Hepatocyte (in vitro differentiated cells): ENCODE data around the gene HPCAL1. TPM values are rescaled to one million over a fixed set of nuclear protein-coding genes. Genes with fewer than 3 reads are reported as not detected.

ENCODE experiments used
- DNase-seq: peaks from one replicate; pipeline ENCODE4 v3.0.0-alpha.2; 2016; ENCODE audit warnings: low spot score
- H2AFZ ChIP-seq: fragments of 200-600 bp; sonication (generic); 2 replicates; pipeline ENCODE4 v1.6.0; 2016; ENCODE audit warnings: antibody characterized with exemption, mild to moderate bottlenecking
- H3K27ac ChIP-seq: fragments of 200-600 bp; sonication (generic); 2 replicates; pipeline ENCODE4 v1.5.1; 2016; ENCODE audit warnings: mild to moderate bottlenecking
- H3K27me3 ChIP-seq: fragments of 200-600 bp; sonication (generic); 2 replicates; pipeline ENCODE4 v1.6.1; 2016
- H3K36me3 ChIP-seq: fragments of 200-600 bp; sonication (generic); replicated peaks from 2 replicates; pipeline ENCODE4 v1.5.1; 2016; ENCODE audit warnings: low read depth; ENCODE audit not compliant: insufficient read depth
- H3K4me1 ChIP-seq: fragments of 200-600 bp; sonication (generic); 2 replicates; pipeline ENCODE4 v1.5.1; 2016; ENCODE audit warnings: mild to moderate bottlenecking, moderate library complexity; ENCODE audit not compliant: insufficient read depth
- H3K4me2 ChIP-seq: fragments of 200-600 bp; sonication (generic); 2 replicates; pipeline ENCODE4 v1.6.0; 2016
- H3K4me3 ChIP-seq: fragments of 200-600 bp; sonication (generic); 2 replicates; pipeline ENCODE4 v1.5.1; 2016; ENCODE audit warnings: mild to moderate bottlenecking
- H3K79me2 ChIP-seq: fragments of 200-600 bp; sonication (generic); 2 replicates; pipeline ENCODE4 v1.6.0; 2017; ENCODE audit warnings: mild to moderate bottlenecking
- H3K9me2 ChIP-seq: fragments of 200-600 bp; sonication (generic); replicated peaks from 2 replicates; pipeline ENCODE4 v1.6.0; 2017; ENCODE audit warnings: mild to moderate bottlenecking; ENCODE audit not compliant: insufficient read depth
- H3K9me3 ChIP-seq: fragments of 200-600 bp; sonication (generic); 2 replicates; pipeline ENCODE4 v1.5.1; 2016; ENCODE audit warnings: low read depth, mild to moderate bottlenecking
- H4K20me1 ChIP-seq: fragments of 200-600 bp; sonication (generic); 2 replicates; pipeline ENCODE4 v1.6.0; 2016; ENCODE audit warnings: mild to moderate bottlenecking; ENCODE audit not compliant: insufficient read depth, poor library complexity, severe bottlenecking
- CTCF ChIP-seq: fragments of 200-600 bp; sonication (generic); IDR thresholded peaks from 2 replicates; pipeline ENCODE4 v1.5.1; 2016; ENCODE audit warnings: antibody characterized with exemption, mild to moderate bottlenecking; ENCODE audit not compliant: poor library complexity
- EZH2 ChIP-seq: fragments of 200-600 bp; sonication (generic); IDR thresholded peaks from 2 replicates; pipeline ENCODE4 v1.6.1; 2016; ENCODE audit warnings: antibody characterized with exemption, mild to moderate bottlenecking, borderline replicate concordance
- EZH2phosphoT487 ChIP-seq: fragments of 200-600 bp; sonication (generic); IDR thresholded peaks from one replicate; pipeline ENCODE4 v1.6.1; 2018; ENCODE audit warnings: antibody characterized with exemption, mild to moderate bottlenecking, low read depth, moderate library complexity; ENCODE audit not compliant: unreplicated experiment, severe bottlenecking
- WGBS: methylation state at CpG from one replicate; pipeline ENCODE4 v1.1.6; 2016; ENCODE audit warnings: low lambda C conversion rate; ENCODE audit errors: missing lambda C conversion rate; 5-methylcytosine and 5-hydroxymethylcytosine counted together
- polyA plus RNA-seq: library from polyadenylated mRNA; unstranded; fragments of >200 nt; fragmentation: Nextera tagmentation; extraction: Ambion mirVana; gene quantifications from 2 replicates; pipeline ENCODE4 v1.2.1, GENCODE V29; 2016
- total RNA-seq: library from RNA; depleted of rRNA; stranded (reverse); fragments of >200 nt; gene quantifications from 2 replicates; pipeline ENCODE4 v1.2.3, GENCODE V29; 2014

HPCAL1 gene
- total and polyA plus RNA-seq, 2 experiments from 2014 or later: 22.5 to 39.1 TPM

- WGBS: 98% methylated on average over 54 of the region's 54 CpGs
- H3K36me3 ChIP-seq: no peaks in the 10 kb centered on the region
- H3K4me1 ChIP-seq: peaks cover 1% of the 10 kb centered on the region
These were observed 117.0 kb downstream of the HPCAL1 start for GRCh38 chr2:10419553-10420257.

GRCh38 chr2:10422251-10422650 is 119.5 kb downstream of the HPCAL1 start:
- Histone ChIP-seq H3K4me2 (no peak overlapping the region), H2AFZ (no peak overlapping the region), H3K4me3 (no peak overlapping the region), H3K79me2 (no peaks in the 10 kb centered on the region), H4K20me1 (no peaks in the 10 kb centered on the region), H3K27me3 (no peaks in the 10 kb centered on the region), H3K36me3 (no peaks in the 10 kb centered on the region), H3K4me1 (no peaks in the 10 kb centered on the region), H3K9me2 (no peaks in the 10 kb centered on the region), H3K9me3 (no peaks in the 10 kb centered on the region), H3K27ac (no peak overlapping the region)
- no peak for TF ChIP-seq EZH2
- no peak for TF ChIP-seq EZH2phosphoT487
- TF ChIP-seq CTCF: no peak
- 96% methylated on average over 6 of the region's 6 CpGs for WGBS
- no peak for DNase-seq

More at GRCh38 chr2:10419553-10420257, 117.0 kb downstream of the HPCAL1 start:
- H4K20me1 ChIP-seq: no peaks in the 10 kb centered on the region
- H2AFZ ChIP-seq: no peak overlapping the region
- H3K4me3 ChIP-seq: no peak overlapping the region
- H3K4me2 ChIP-seq: no peak overlapping the region
- H3K9me2 ChIP-seq: no peaks in the 10 kb centered on the region
- no peak overlapping the region for H3K27ac ChIP-seq
- no peaks in the 10 kb centered on the region for H3K9me3 ChIP-seq
- TF ChIP-seq EZH2 (no peak), EZH2phosphoT487 (no peak), CTCF (no peak)
- no peaks in the 10 kb centered on the region for H3K27me3 ChIP-seq
- no peak for DNase-seq
- H3K79me2 ChIP-seq: no peaks in the 10 kb centered on the region

- no peaks in the 10 kb centered on the region for H3K9me2 ChIP-seq
- H2AFZ ChIP-seq: no peak overlapping the region
- no peak overlapping the region for H3K4me2 ChIP-seq
- H4K20me1 ChIP-seq: no peaks in the 10 kb centered on the region
- no peaks in the 10 kb centered on the region for H3K27me3 ChIP-seq
- no peak overlapping the region for H3K27ac ChIP-seq
- WGBS: 95% methylated on average over 20 of the region's 24 CpGs
- no peaks in the 10 kb centered on the region for H3K36me3 ChIP-seq
- no peaks in the 10 kb centered on the region for H3K4me1 ChIP-seq
- H3K79me2 ChIP-seq: no peaks in the 10 kb centered on the region
- DNase-seq: no peak
- H3K9me3 ChIP-seq: no peaks in the 10 kb centered on the region
- H3K4me3 ChIP-seq: no peak overlapping the region
- no peak for TF ChIP-seq CTCF
- TF ChIP-seq EZH2phosphoT487: no peak
- no peak for TF ChIP-seq EZH2
These were observed 120.2 kb downstream of the HPCAL1 start for GRCh38 chr2:10422732-10423399.
